B cell (primary cell): ENCODE measurements around the gene TMEM132E. TPM values are rescaled to one million over a fixed set of nuclear protein-coding genes. Genes with fewer than 3 reads are reported as not detected.

Source experiments
- ATAC-seq: fragments of 200-7000 bp; cut with Tn5 transposase; one replicate; pipeline ENCODE4 v1.10.0; 2021; ENCODE audit warnings: low read depth, mild to moderate bottlenecking, moderate number of reproducible peaks, moderate library complexity
- CTCF ChIA-PET: fragments of 350-600 bp; sonication (Branson Sonifier 250); formaldehyde crosslinking; loops from one replicate; lab custom pipeline; 2021; ENCODE audit warnings: antibody characterized with exemption, inconsistent platforms; lab: Charles Lee
- POLR2A ChIA-PET: fragments of 350-600 bp; sonication (Branson Sonifier 250); formaldehyde crosslinking; loops from one replicate; lab custom pipeline; 2021; ENCODE audit warnings: antibody characterized with exemption; lab: Charles Lee
- DNase-seq: peaks from one replicate; pipeline ENCODE4 v3.0.0; 2013
- H2AFZ ChIP-seq: 2 replicates; pipeline ENCODE4 v1.6.1; 2012; ENCODE audit warnings: mild to moderate bottlenecking, low read depth, low read length; ENCODE audit not compliant: insufficient read depth, poor library complexity, severe bottlenecking
- H3K27ac ChIP-seq, 2 donors: 1 replicate in 1 of 2; 2 replicates in 1 of 2; pipeline ENCODE4 v1.5.1; 2012 to 2013; ENCODE audit warnings: low read length in 2 of 2, mild to moderate bottlenecking in 2 of 2, moderate library complexity in 1 of 2
- H3K27me3 ChIP-seq, 4 experiments: fragments of 200-600 bp in 1 of 4; sonication (generic) in 1 of 4; replicated peaks in 1 of 4; 1 replicate in 2 of 4; 2 replicates in 2 of 4; pipeline versions ENCODE4 v1.6.1 to v1.7.0; 2013 to 2016; ENCODE audit warnings: low read length in 3 of 4, mild to moderate bottlenecking in 2 of 4, mixed read lengths in 1 of 4, moderate library complexity in 1 of 4; ENCODE audit not compliant: insufficient read depth in 4 of 4, control insufficient read depth in 3 of 4; ENCODE audit errors: control extremely low read depth in 1 of 4
- H3K36me3 ChIP-seq, 2 experiments: replicated peaks in 1 of 2; 1 replicate in 1 of 2; 2 replicates in 1 of 2; pipeline versions ENCODE4 v1.6.1 to v1.7.1; 2013; ENCODE audit warnings: low read length in 1 of 2; ENCODE audit not compliant: insufficient read depth in 2 of 2, control insufficient read depth in 1 of 2; ENCODE audit errors: control extremely low read depth in 1 of 2, extremely low read depth in 1 of 2
- H3K4me1 ChIP-seq, 2 donors: fragments of 200-600 bp in 1 of 2; sonication (generic) in 1 of 2; 1 replicate in 1 of 2; 2 replicates in 1 of 2; pipeline versions ENCODE4 v1.5.1 to v1.6.1; 2013 to 2017; ENCODE audit warnings: low read length in 2 of 2; ENCODE audit not compliant: control insufficient read depth in 2 of 2, insufficient read depth in 2 of 2
- H3K4me2 ChIP-seq: replicated peaks from 2 replicates; pipeline ENCODE3; 2012; ENCODE audit warnings: mild to moderate bottlenecking, low read depth, low read length; ENCODE audit not compliant: poor library complexity, severe bottlenecking
- H3K4me3 ChIP-seq, 5 experiments: fragments of 200-600 bp in 1 of 5; sonication (generic) in 1 of 5; 1 replicate in 3 of 5; 2 replicates in 2 of 5; pipeline versions ENCODE4 v1.5.1 to v1.7.0; 2011 to 2016; ENCODE audit warnings: low read length in 4 of 5, mild to moderate bottlenecking in 4 of 5, low read depth in 2 of 5, control low read depth in 1 of 5, moderate library complexity in 1 of 5; ENCODE audit not compliant: insufficient read depth in 1 of 5; ENCODE audit errors: control extremely low read depth in 1 of 5, extremely low read depth in 1 of 5
- H3K79me2 ChIP-seq: fragments of 200-600 bp; sonication (generic); one replicate; pipeline ENCODE4 v1.6.0; 2016; ENCODE audit warnings: low read length; ENCODE audit not compliant: control insufficient read depth, insufficient read depth
- H3K9ac ChIP-seq: fragments of 200-600 bp; sonication (generic); 2 replicates; pipeline ENCODE4 v1.6.1; 2017; ENCODE audit warnings: mild to moderate bottlenecking, low read length, moderate library complexity
- H3K9me3 ChIP-seq, 3 donors: one replicate each; pipeline versions ENCODE4 v1.6.1 to v1.7.1; 2013; ENCODE audit warnings: low read length in 2 of 3; ENCODE audit not compliant: control insufficient read depth in 2 of 3, insufficient read depth in 1 of 3; ENCODE audit errors: control extremely low read depth in 1 of 3
- H4K20me1 ChIP-seq: 2 replicates; pipeline ENCODE4 v1.6.0; 2012; ENCODE audit warnings: mild to moderate bottlenecking, low read length; ENCODE audit not compliant: insufficient read depth, control insufficient read depth, poor library complexity, severe bottlenecking
- H3K27ac Mint-ChIP-seq: one replicate; pipeline ENCODE4 v1.8.0; 2021; ENCODE audit warnings: mixed read lengths
- H3K27me3 Mint-ChIP-seq: one replicate; pipeline ENCODE4 v1.8.0; 2021; ENCODE audit warnings: mixed read lengths
- H3K4me1 Mint-ChIP-seq: one replicate; pipeline ENCODE4 v1.8.0; 2021; ENCODE audit warnings: mixed read lengths
- H3K4me3 Mint-ChIP-seq: one replicate; pipeline ENCODE4 v1.8.0; 2021; ENCODE audit warnings: mixed read lengths
- H3K9me3 Mint-ChIP-seq: one replicate; pipeline ENCODE4 v1.8.0; 2022; ENCODE audit warnings: mixed read lengths; ENCODE audit not compliant: insufficient read depth
- CTCF ChIP-seq: fragments of 200-600 bp; IDR thresholded peaks from one replicate; pipeline ENCODE4 v1.8.0; 2022; ENCODE audit warnings: antibody characterized with exemption, mild to moderate bottlenecking
- EZH2 ChIP-seq: IDR thresholded peaks from 2 replicates; pipeline ENCODE4 v1.6.1; 2012; ENCODE audit warnings: borderline replicate concordance, low read depth, mild to moderate bottlenecking, moderate library complexity, low read length; ENCODE audit not compliant: insufficient read depth, poor library complexity, severe bottlenecking
- whole genome bisulfite sequencing: methylation state at CpG from one replicate; pipeline ENCODE4 v1.1.5; 2013; ENCODE audit warnings: missing lambda C conversion rate; ENCODE audit not compliant: insufficient coverage; 5-methylcytosine and 5-hydroxymethylcytosine counted together
- intact Hi-C: fragments of 100-400 bp; cut with micrococcal nuclease; formaldehyde crosslinking; loops from one replicate; pipeline ENCODE4 v1.10.0; 2022
- polyA plus RNA-seq: library from polyadenylated mRNA; depleted of rRNA; stranded (reverse); fragments of >200 nt; gene quantifications from 2 replicates; pipeline ENCODE4 v1.2.3, GENCODE V29; 2012
- total RNA-seq, 2 donors: library from RNA; stranded (reverse); fragments of 120-200 nt in 1 of 2; gene quantifications; 1 replicate in 1 of 2; 2 replicates in 1 of 2; pipeline versions ENCODE4 v1.2.3 to v1.2.4, GENCODE V29; 2013 to 2022

The TMEM132E gene
- total and polyA plus RNA-seq, 2 donors (not counting 1 experiment from before 2014, with no cell fraction given): not detected

- H3K27me3 ChIP-seq: peaks cover 0 to 21% (median 15%) of the 10 kb centered on the region in 4 experiments
- TF ChIP-seq CTCF: no peak
- no peak for TF ChIP-seq EZH2
- peaks cover 63% of the 10 kb centered on the region for H3K27me3 Mint-ChIP-seq
- ChIA-PET POLR2A (no interaction called here), CTCF (interaction anchor here (2.1 kb wide), 1 partner anchor 14 kb away, joined by 6 read pairs; no protein-coding TSS in a partner anchor)
- no peaks in the 10 kb centered on the region for H3K9me3 Mint-ChIP-seq
- intact Hi-C loops: no loop called here
- H3K4me1 ChIP-seq: no peaks in the 10 kb centered on the region
- H3K36me3 ChIP-seq: no peaks in the 10 kb centered on the region
- H3K4me1 Mint-ChIP-seq: no peaks in the 10 kb centered on the region
- DNase-seq (no peak), ATAC-seq (no peak)
- H3K9me3 ChIP-seq: no peaks in the 10 kb centered on the region
- no peak overlapping the region for H2AFZ ChIP-seq
- no peak overlapping the region for H3K9ac ChIP-seq
- H3K4me3 ChIP-seq: no peak overlapping the region
- 83% methylated on average over 10 of the region's 12 CpGs for WGBS
- no peak overlapping the region for H3K4me3 Mint-ChIP-seq
- H4K20me1 ChIP-seq: no peaks in the 10 kb centered on the region
- H3K79me2 ChIP-seq: no peaks in the 10 kb centered on the region
- no peak overlapping the region for H3K4me2 ChIP-seq
- no peak overlapping the region for H3K27ac Mint-ChIP-seq
- no peak overlapping the region for H3K27ac ChIP-seq
Observed at GRCh38 chr17:34623856-34624766, 44.7 kb downstream of the TMEM132E start.
